ENCODE measurements around the gene ANXA3. TPM values are rescaled to one million over a fixed set of nuclear protein-coding genes. Genes with fewer than 3 reads are reported as not detected.
A peak's percentile ranks its signal among the peaks of the same experiment; 100 is the strongest.

ANXA3 gene
- total and polyA plus RNA-seq, 2 experiments from 2014 or later = 194 to 198 TPM

GRCh38 chr4:78570117-78570516 lies 18.5 kb downstream of the ANXA3 start:
- no peaks in the 10 kb centered on the region for H4K20me1 ChIP-seq (ENCODE audit: insufficient read depth, poor library complexity, severe bottlenecking)
- H3K27me3 ChIP-seq = no peaks in the 10 kb centered on the region
- no peak for DNase-seq (ENCODE audit: low spot score)
- WGBS (ENCODE audit: low lambda C conversion rate, missing lambda C conversion rate) = 98% methylated on average over 2 of the region's 2 CpGs
- H3K27ac ChIP-seq = peak overlapping the region; percentile 97
- peaks cover 45% of the 10 kb centered on the region for H3K4me1 ChIP-seq (ENCODE audit: insufficient read depth)
- TF ChIP-seq CTCF (IDR thresholded peaks at IDR 0.05; ENCODE audit: poor library complexity) = no peak
- TF ChIP-seq EZH2 (IDR thresholded peaks at IDR 0.05; ENCODE audit: borderline replicate concordance) = no peak
- TF ChIP-seq EZH2phosphoT487 (IDR thresholded peaks at IDR 0.05; ENCODE audit: low read depth, severe bottlenecking, unreplicated experiment) = no peak
- H3K4me2 ChIP-seq = no peak overlapping the region
- no peak overlapping the region for H2AFZ ChIP-seq
- peaks cover 20% of the 10 kb centered on the region for H3K79me2 ChIP-seq
- no peaks in the 10 kb centered on the region for H3K36me3 ChIP-seq (replicated peaks; ENCODE audit: insufficient read depth, low read depth)
- H3K9me3 ChIP-seq (ENCODE audit: low read depth) = no peaks in the 10 kb centered on the region
- no peaks in the 10 kb centered on the region for H3K9me2 ChIP-seq (replicated peaks; ENCODE audit: insufficient read depth)
- no peak overlapping the region for H3K4me3 ChIP-seq

- 85% methylated on average over 1 of the region's 1 CpG for WGBS (ENCODE audit: low lambda C conversion rate, missing lambda C conversion rate)
- peaks cover 29% of the 10 kb centered on the region for H3K4me1 ChIP-seq (ENCODE audit: insufficient read depth)
- no peak overlapping the region for H3K4me2 ChIP-seq
- no peaks in the 10 kb centered on the region for H3K9me2 ChIP-seq (replicated peaks; ENCODE audit: insufficient read depth)
- no peaks in the 10 kb centered on the region for H3K36me3 ChIP-seq (replicated peaks; ENCODE audit: insufficient read depth, low read depth)
- no peak overlapping the region for H3K27ac ChIP-seq
- no peaks in the 10 kb centered on the region for H3K27me3 ChIP-seq
- no peak overlapping the region for H3K4me3 ChIP-seq
- no peaks in the 10 kb centered on the region for H3K9me3 ChIP-seq (ENCODE audit: low read depth)
- no peak overlapping the region for H2AFZ ChIP-seq
- no peak for DNase-seq (ENCODE audit: low spot score)
- peaks cover 20% of the 10 kb centered on the region for H3K79me2 ChIP-seq
- TF ChIP-seq CTCF (IDR thresholded peaks at IDR 0.05; ENCODE audit: poor library complexity) (no peak), EZH2phosphoT487 (IDR thresholded peaks at IDR 0.05; ENCODE audit: low read depth, severe bottlenecking, unreplicated experiment) (no peak), EZH2 (IDR thresholded peaks at IDR 0.05; ENCODE audit: borderline replicate concordance) (no peak)
- no peaks in the 10 kb centered on the region for H4K20me1 ChIP-seq (ENCODE audit: insufficient read depth, poor library complexity, severe bottlenecking)
Measured at GRCh38 chr4:78571804-78572203, 20.2 kb downstream of the ANXA3 start.

- H3K9me3 ChIP-seq (ENCODE audit: low read depth) = no peaks in the 10 kb centered on the region
- no peak for TF ChIP-seq EZH2 (IDR thresholded peaks at IDR 0.05; ENCODE audit: borderline replicate concordance)
- TF ChIP-seq EZH2phosphoT487 (IDR thresholded peaks at IDR 0.05; ENCODE audit: low read depth, severe bottlenecking, unreplicated experiment) = no peak
- no peak for TF ChIP-seq CTCF (IDR thresholded peaks at IDR 0.05; ENCODE audit: poor library complexity)
- no peaks in the 10 kb centered on the region for H3K27me3 ChIP-seq
- H4K20me1 ChIP-seq (ENCODE audit: insufficient read depth, poor library complexity, severe bottlenecking) = no peaks in the 10 kb centered on the region
- H3K27ac ChIP-seq = no peak overlapping the region
- 98% methylated on average over 3 of the region's 3 CpGs for WGBS (ENCODE audit: low lambda C conversion rate, missing lambda C conversion rate)
- DNase-seq (ENCODE audit: low spot score) = no peak
- H3K4me2 ChIP-seq = no peak overlapping the region
- no peak overlapping the region for H3K4me3 ChIP-seq
- H3K9me2 ChIP-seq (replicated peaks; ENCODE audit: insufficient read depth) = no peaks in the 10 kb centered on the region
- H3K4me1 ChIP-seq (ENCODE audit: insufficient read depth) = no peaks in the 10 kb centered on the region
- H3K36me3 ChIP-seq (replicated peaks; ENCODE audit: insufficient read depth, low read depth) = no peaks in the 10 kb centered on the region
- H3K79me2 ChIP-seq = no peaks in the 10 kb centered on the region
- no peak overlapping the region for H2AFZ ChIP-seq
Measured at GRCh38 chr4:78578674-78579425, 27.3 kb downstream of the ANXA3 start.

Measured in hepatocyte (in vitro differentiated cells).